T-helper 22 cell (primary cell): Measurements from ENCODE around the gene GOLIM4.
"Not testable (repeated sequence)": the region's sequence is repeated elsewhere in the genome, so short reads cannot be mapped to it uniquely, and the experiment has no call there.

Source experiments
- DNase-seq: peaks from one replicate; pipeline ENCODE4 v3.0.0-alpha.2; 2020; ENCODE audit warnings: low read depth

The GOLIM4 gene, protein sequence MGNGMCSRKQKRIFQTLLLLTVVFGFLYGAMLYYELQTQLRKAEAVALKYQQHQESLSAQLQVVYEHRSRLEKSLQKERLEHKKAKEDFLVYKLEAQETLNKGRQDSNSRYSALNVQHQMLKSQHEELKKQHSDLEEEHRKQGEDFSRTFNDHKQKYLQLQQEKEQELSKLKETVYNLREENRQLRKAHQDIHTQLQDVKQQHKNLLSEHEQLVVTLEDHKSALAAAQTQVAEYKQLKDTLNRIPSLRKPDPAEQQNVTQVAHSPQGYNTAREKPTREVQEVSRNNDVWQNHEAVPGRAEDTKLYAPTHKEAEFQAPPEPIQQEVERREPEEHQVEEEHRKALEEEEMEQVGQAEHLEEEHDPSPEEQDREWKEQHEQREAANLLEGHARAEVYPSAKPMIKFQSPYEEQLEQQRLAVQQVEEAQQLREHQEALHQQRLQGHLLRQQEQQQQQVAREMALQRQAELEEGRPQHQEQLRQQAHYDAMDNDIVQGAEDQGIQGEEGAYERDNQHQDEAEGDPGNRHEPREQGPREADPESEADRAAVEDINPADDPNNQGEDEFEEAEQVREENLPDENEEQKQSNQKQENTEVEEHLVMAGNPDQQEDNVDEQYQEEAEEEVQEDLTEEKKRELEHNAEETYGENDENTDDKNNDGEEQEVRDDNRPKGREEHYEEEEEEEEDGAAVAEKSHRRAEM

DNA sequence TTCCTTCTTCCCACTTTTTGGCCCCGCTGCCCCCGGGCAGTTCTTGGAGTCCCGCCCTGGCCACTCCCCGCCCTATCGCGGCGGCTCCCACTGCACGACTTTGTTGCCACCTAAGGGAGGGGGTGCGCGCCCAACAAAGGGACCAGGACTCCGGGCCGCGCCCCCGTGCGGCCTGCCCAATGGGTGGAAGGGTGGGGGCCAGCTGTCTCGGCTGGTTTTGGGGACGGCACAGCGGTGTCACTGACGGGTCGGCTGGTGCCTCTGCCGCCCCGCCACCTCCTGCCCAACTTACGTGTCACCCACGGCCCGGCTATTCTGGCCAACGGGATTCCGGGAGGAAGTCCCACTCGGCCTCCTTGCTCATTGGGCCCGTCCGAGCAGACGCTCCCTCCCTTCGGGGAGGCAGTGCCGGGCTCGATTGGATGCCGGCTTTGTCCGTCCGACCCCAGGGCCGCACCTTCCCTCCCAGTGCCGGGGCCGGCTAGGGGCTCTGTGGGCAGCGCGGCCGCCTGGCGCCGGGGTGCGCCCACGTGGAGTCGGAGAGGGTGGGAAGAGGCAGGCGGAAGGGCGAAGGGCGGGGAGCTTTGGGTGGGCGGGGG lies at the start of gene GOLIM4:
Gene GOLIM4 (minus strand): TSS at position 314 of the 599 bp plus-strand sequence. CDS start 639 bp downstream, outside the sequence.
- no peak for DNase-seq

GRCh38 chr3:168141405-168141998 lies 45.8 kb upstream of the GOLIM4 start:
- no peak for DNase-seq

DNA sequence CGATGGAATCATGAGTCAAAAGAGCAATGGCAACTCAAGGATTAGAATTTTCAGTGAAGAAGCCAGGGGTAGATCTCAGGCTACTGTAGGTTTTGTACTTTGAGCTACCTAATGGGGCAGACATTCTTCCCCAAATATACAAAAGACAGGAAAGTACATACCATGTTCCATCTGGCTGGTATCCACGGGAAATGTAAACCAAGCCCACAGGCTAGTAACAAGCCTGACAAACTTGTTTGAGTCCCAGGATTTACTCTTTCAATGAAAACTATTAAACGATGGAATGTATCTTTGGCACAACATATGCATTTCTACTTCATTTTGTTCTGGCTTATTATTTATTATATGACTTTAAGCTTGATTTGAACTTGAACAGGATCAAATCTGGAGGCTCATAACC lies 44.2 kb upstream of the GOLIM4 start:
- no peak for DNase-seq

DNA sequence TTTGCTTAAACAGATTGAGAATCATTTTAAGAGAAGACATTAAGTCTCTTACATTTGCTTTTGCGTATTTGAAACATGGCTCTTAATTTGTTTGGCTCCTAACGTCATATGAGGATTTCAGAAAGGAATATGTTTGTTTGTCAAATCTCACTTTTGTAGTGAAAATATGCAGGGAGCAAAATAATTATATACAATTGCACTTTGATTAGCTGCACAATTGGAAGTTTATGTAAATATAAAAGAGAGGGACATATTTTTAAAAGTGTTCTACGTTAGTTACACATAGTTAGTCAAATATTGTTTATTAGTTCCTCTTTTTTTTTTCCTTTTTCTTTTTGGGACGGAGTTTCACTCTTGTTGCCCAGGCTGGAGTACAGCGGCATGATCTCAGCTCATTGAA lies 42.7 kb upstream of the GOLIM4 start:
- no peak for DNase-seq

DNA sequence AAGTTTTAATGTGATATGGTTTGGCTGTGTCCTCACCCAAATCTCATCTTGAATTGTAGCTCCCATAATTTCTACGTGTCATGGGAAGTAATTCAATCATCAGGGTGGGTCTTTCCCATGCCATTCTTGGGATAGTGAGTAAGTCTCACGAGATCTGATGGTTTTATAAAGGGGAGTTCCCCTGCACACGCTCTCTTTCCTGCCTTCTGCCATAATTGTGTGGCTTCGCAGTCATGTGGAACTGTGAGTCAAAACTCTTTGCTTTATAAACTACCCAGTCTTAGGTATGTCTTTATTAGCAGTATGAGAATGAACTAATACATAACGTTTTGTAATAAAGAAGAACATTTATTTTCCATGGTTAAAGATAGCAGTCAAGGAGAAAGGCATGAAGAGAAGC lies 39.2 kb upstream of the GOLIM4 start:
- DNase-seq: no peak

GRCh38 chr3:168130250-168130649 lies 34.5 kb upstream of the GOLIM4 start:
- DNase-seq: not testable (repeated sequence)

DNA sequence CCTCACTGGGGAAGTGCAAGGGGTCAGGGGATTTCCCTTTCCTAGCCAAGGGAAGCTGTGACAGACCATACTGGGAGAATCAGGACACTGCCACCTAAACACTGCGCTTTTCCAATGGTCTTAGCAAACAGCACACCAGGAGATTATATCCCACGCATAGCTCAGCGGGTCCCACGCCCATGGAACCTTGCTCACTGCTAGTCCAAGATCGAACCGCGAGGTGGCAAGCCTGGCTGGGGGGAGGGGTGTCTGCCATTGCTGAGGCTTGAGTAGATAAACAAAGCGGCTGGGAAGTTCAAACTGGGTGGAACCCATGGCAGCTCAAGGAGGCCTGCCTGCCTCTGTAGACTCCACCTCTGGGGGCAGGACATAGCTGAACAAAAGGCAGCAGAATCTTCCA lies 32.7 kb upstream of the GOLIM4 start:
- DNase-seq: not testable (repeated sequence)

- no peak for DNase-seq
These were observed 31.7 kb upstream of the GOLIM4 start for GRCh38 chr3:168127466-168127865.

GRCh38 chr3:168124791-168125190 lies 29.1 kb upstream of the GOLIM4 start:
- DNase-seq: no peak

DNA sequence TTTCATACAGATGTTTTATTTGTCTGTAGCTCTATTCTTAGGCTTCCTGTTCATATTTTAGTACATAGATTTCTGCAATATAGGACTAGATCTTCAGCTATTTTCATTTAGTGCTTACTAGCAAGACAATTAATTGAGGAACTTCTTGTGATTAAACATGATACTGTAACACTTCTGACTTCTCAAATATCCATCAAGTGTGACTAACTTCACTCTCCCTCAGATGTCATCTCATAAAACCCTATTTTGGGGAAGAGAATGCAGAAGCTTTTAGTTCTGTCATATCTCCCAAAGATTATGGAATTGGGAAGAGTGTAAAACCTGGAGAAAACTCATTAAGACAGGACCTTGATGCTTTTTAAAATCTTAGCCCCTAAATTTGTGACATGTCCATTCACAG lies 28.6 kb upstream of the GOLIM4 start:
- DNase-seq: no peak

DNA sequence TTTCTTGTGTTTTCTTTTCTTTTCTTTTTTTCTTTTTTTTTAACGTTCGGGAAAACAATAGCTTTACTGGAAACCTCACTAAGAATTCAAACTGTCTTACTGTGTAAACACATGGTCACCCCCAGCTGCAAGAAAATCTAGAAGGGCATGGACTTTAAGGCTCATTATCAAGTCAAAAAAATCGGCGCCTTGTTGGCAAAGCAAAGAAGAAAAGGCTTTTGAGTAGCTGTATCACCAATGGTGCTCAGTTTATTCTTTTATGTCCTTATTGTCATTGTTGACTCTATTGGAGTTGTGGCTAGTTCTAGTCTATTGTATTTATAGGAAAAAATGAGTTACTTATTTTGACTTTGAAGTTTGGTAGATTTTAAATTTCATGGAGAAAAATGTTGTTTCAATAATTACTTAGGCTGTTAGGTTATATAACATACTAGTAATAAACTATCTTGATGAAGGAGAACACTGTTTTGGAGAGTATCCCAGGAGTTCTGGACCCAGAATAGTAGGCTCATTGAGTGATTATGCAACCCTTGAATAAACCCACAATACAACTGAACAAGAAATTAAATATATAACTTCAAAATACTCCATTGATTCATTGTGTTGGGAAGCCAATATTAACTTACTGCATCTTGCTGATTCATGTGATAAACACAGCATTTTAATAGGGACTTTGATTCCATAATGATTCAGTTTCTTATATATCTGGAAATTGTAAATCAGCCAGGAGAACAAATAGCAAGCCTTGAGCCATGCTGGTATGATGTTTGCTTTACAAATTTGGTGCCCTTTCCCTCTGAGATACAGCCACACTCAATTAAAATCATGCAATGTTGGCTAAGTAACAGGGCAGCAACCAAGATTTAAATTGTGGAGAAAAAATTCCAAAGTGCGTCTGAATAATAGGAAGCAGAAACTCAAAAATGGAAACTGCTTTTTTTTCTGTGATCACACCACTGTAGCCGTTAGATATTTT lies 27.8 kb upstream of the GOLIM4 start:
- no peak for DNase-seq

DNA sequence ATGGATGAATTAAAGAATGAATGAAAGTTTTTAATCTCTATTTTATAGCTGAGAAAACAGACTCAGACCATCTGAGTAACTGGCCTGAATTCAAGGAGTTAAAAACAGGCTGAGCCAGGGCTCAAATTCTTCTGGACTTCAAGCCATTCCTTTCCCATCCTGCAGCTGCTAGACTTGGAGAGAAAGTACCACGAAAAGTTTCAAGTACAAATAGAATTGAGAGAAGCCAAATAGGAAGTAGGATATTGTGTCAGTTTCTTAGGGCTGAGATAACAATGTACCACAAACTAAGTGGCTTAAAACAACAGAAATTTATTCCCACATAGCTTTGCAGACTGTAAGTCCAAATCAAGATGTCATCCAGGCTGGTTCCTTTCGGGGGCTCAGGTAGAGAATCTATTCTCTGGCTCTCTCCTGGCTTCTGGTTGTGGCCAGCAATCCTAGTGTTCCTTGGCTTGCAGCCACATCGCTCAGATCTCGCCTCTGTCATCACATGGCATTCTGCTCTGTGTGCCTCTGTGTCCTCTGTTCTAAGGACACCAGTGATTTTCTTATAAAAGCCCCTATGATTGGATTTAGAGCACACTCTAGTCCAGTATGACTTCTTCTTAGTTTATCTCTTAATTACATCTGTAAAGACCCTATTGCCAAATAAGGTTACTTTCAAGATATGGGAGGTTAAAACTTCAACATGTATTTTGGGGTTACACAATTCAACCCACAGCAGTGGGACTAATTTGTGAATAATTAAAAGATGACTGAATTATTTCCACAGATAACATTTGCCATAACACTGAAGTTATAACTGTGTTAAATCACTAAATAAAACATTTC lies 25.7 kb upstream of the GOLIM4 start:
- no peak for DNase-seq

GRCh38 chr3:168117853-168118313 lies 22.2 kb upstream of the GOLIM4 start:
- DNase-seq: no peak

GRCh38 chr3:168117059-168117458 lies 21.3 kb upstream of the GOLIM4 start:
- no peak for DNase-seq

DNA sequence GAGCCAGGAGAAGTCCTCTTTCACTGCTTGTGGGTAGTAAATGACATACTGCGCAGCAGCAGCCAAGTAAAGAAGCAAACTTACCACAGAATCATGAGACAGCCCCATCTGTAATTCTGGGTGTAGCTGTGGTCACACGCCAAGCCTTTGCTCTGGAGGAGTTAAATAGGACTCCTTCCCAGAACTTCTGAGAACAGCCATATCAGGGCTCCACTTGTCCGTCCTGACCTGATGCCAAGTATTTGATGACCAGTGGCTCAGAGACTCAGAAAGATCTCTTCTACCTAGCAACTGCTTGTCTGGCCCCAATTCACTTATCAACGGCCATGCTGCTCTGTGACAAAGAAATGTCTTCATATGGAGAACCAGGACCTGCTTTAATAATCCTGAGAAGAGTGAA lies 20.6 kb upstream of the GOLIM4 start:
- DNase-seq: no peak

DNA sequence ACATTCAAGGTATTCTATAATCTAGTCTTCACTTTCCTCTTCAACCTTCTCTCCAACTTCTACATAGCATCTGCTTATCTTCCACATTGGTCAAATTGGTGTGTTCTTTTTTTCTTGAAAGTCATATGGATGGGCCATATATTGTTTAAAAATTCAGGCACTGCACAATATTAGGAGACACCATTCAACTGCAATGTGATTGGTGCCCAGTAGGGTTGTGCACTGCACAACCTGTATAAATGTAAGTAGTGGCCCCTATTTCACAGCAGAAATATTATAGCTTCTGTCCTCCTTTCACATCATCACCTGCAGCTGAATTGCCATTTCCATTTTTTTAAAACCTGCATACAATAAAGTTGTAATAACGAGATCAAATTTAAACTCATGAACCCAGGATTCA lies 18.1 kb upstream of the GOLIM4 start:
- no peak for DNase-seq

- no peak for DNase-seq
These were observed 17.2 kb upstream of the GOLIM4 start for GRCh38 chr3:168112894-168113293.

GRCh38 chr3:168104361-168104760 lies 8.6 kb upstream of the GOLIM4 start:
- DNase-seq: no peak

DNA sequence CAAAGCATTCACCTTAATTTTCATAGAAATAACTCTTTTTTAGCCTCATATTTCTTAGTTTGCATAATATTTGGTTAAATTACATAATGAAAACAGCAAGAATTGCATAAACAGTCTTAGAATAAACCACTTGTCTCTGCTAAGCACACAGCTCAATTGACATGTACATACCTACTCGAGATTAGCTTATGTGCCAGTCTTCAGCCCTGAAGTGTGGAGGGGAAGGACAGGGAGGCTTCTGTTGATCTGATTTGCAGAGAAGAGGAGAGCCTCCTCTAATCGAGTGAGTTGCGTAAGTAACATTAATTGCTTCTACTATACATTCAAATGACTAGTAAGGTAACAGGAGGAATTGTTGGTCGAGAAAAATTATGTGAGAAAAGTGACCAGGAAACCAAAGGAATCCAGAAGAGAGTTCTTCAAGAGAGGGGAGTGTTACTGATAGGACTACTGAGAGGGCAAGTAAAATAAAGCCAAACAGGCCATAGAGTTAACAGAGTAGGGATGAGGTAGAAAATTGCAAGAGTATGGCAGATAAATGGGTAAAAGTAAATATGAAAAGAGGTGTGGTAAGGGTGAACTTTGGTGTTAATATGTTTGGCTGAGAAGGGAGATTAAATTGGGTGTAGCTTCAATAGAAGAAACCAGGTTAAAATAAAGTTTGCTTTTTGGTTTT lies 7.1 kb upstream of the GOLIM4 start:
- DNase-seq: no peak
